B cell (primary cell): ENCODE data around the gene SLC2A9. TPM values are rescaled to one million over a fixed set of nuclear protein-coding genes. Genes with fewer than 3 reads are reported as not detected.

Source experiments
- ATAC-seq: fragments of 200-7000 bp; cut with Tn5 transposase; one replicate; pipeline ENCODE4 v1.10.0; 2021; ENCODE audit warnings: low read depth, mild to moderate bottlenecking, moderate number of reproducible peaks, moderate library complexity
- CTCF ChIA-PET: fragments of 350-600 bp; sonication (Branson Sonifier 250); formaldehyde crosslinking; loops from one replicate; lab custom pipeline; 2021; ENCODE audit warnings: antibody characterized with exemption, inconsistent platforms; lab: Charles Lee
- POLR2A ChIA-PET: fragments of 350-600 bp; sonication (Branson Sonifier 250); formaldehyde crosslinking; loops from one replicate; lab custom pipeline; 2021; ENCODE audit warnings: antibody characterized with exemption; lab: Charles Lee
- DNase-seq: peaks from one replicate; pipeline ENCODE4 v3.0.0; 2013
- H2AFZ ChIP-seq: 2 replicates; pipeline ENCODE4 v1.6.1; 2012; ENCODE audit warnings: mild to moderate bottlenecking, low read depth, low read length; ENCODE audit not compliant: insufficient read depth, poor library complexity, severe bottlenecking
- H3K27ac ChIP-seq, 2 donors: 1 replicate in 1 of 2; 2 replicates in 1 of 2; pipeline ENCODE4 v1.5.1; 2012 to 2013; ENCODE audit warnings: low read length in 2 of 2, mild to moderate bottlenecking in 2 of 2, moderate library complexity in 1 of 2
- H3K27me3 ChIP-seq, 4 experiments: fragments of 200-600 bp in 1 of 4; sonication (generic) in 1 of 4; replicated peaks in 1 of 4; 1 replicate in 2 of 4; 2 replicates in 2 of 4; pipeline versions ENCODE4 v1.6.1 to v1.7.0; 2013 to 2016; ENCODE audit warnings: low read length in 3 of 4, mild to moderate bottlenecking in 2 of 4, mixed read lengths in 1 of 4, moderate library complexity in 1 of 4; ENCODE audit not compliant: insufficient read depth in 4 of 4, control insufficient read depth in 3 of 4; ENCODE audit errors: control extremely low read depth in 1 of 4
- H3K36me3 ChIP-seq, 2 experiments: replicated peaks in 1 of 2; 1 replicate in 1 of 2; 2 replicates in 1 of 2; pipeline versions ENCODE4 v1.6.1 to v1.7.1; 2013; ENCODE audit warnings: low read length in 1 of 2; ENCODE audit not compliant: insufficient read depth in 2 of 2, control insufficient read depth in 1 of 2; ENCODE audit errors: control extremely low read depth in 1 of 2, extremely low read depth in 1 of 2
- H3K4me1 ChIP-seq, 2 donors: fragments of 200-600 bp in 1 of 2; sonication (generic) in 1 of 2; 1 replicate in 1 of 2; 2 replicates in 1 of 2; pipeline versions ENCODE4 v1.5.1 to v1.6.1; 2013 to 2017; ENCODE audit warnings: low read length in 2 of 2; ENCODE audit not compliant: control insufficient read depth in 2 of 2, insufficient read depth in 2 of 2
- H3K4me2 ChIP-seq: replicated peaks from 2 replicates; pipeline ENCODE3; 2012; ENCODE audit warnings: mild to moderate bottlenecking, low read depth, low read length; ENCODE audit not compliant: poor library complexity, severe bottlenecking
- H3K4me3 ChIP-seq, 5 experiments: fragments of 200-600 bp in 1 of 5; sonication (generic) in 1 of 5; 1 replicate in 3 of 5; 2 replicates in 2 of 5; pipeline versions ENCODE4 v1.5.1 to v1.7.0; 2011 to 2016; ENCODE audit warnings: low read length in 4 of 5, mild to moderate bottlenecking in 4 of 5, low read depth in 2 of 5, control low read depth in 1 of 5, moderate library complexity in 1 of 5; ENCODE audit not compliant: insufficient read depth in 1 of 5; ENCODE audit errors: control extremely low read depth in 1 of 5, extremely low read depth in 1 of 5
- H3K79me2 ChIP-seq: fragments of 200-600 bp; sonication (generic); one replicate; pipeline ENCODE4 v1.6.0; 2016; ENCODE audit warnings: low read length; ENCODE audit not compliant: control insufficient read depth, insufficient read depth
- H3K9ac ChIP-seq: fragments of 200-600 bp; sonication (generic); 2 replicates; pipeline ENCODE4 v1.6.1; 2017; ENCODE audit warnings: mild to moderate bottlenecking, low read length, moderate library complexity
- H3K9me3 ChIP-seq, 3 donors: one replicate each; pipeline versions ENCODE4 v1.6.1 to v1.7.1; 2013; ENCODE audit warnings: low read length in 2 of 3; ENCODE audit not compliant: control insufficient read depth in 2 of 3, insufficient read depth in 1 of 3; ENCODE audit errors: control extremely low read depth in 1 of 3
- H4K20me1 ChIP-seq: 2 replicates; pipeline ENCODE4 v1.6.0; 2012; ENCODE audit warnings: mild to moderate bottlenecking, low read length; ENCODE audit not compliant: insufficient read depth, control insufficient read depth, poor library complexity, severe bottlenecking
- H3K27ac Mint-ChIP-seq: one replicate; pipeline ENCODE4 v1.8.0; 2021; ENCODE audit warnings: mixed read lengths
- H3K27me3 Mint-ChIP-seq: one replicate; pipeline ENCODE4 v1.8.0; 2021; ENCODE audit warnings: mixed read lengths
- H3K4me1 Mint-ChIP-seq: one replicate; pipeline ENCODE4 v1.8.0; 2021; ENCODE audit warnings: mixed read lengths
- H3K4me3 Mint-ChIP-seq: one replicate; pipeline ENCODE4 v1.8.0; 2021; ENCODE audit warnings: mixed read lengths
- H3K9me3 Mint-ChIP-seq: one replicate; pipeline ENCODE4 v1.8.0; 2022; ENCODE audit warnings: mixed read lengths; ENCODE audit not compliant: insufficient read depth
- EZH2 ChIP-seq: IDR thresholded peaks from 2 replicates; pipeline ENCODE4 v1.6.1; 2012; ENCODE audit warnings: borderline replicate concordance, low read depth, mild to moderate bottlenecking, moderate library complexity, low read length; ENCODE audit not compliant: insufficient read depth, poor library complexity, severe bottlenecking
- WGBS: methylation state at CpG from one replicate; pipeline ENCODE4 v1.1.5; 2013; ENCODE audit warnings: missing lambda C conversion rate; ENCODE audit not compliant: insufficient coverage; 5-methylcytosine and 5-hydroxymethylcytosine counted together
- intact Hi-C: fragments of 100-400 bp; cut with micrococcal nuclease; formaldehyde crosslinking; loops from one replicate; pipeline ENCODE4 v1.10.0; 2022
- polyA plus RNA-seq: library from polyadenylated mRNA; depleted of rRNA; stranded (reverse); fragments of >200 nt; gene quantifications from 2 replicates; pipeline ENCODE4 v1.2.3, GENCODE V29; 2012
- total RNA-seq, 2 donors: library from RNA; stranded (reverse); fragments of 120-200 nt in 1 of 2; gene quantifications; 1 replicate in 1 of 2; 2 replicates in 1 of 2; pipeline versions ENCODE4 v1.2.3 to v1.2.4, GENCODE V29; 2013 to 2022
- TF ChIP-seq, protein P1 (sequence below): fragments of 200-600 bp; IDR thresholded peaks from one replicate; pipeline ENCODE4 v1.8.0; 2022; ENCODE audit warnings: antibody characterized with exemption, mild to moderate bottlenecking

SLC2A9 gene
- total and polyA plus RNA-seq, 2 donors (not counting 1 experiment from before 2014, with no cell fraction given) = 0.89 to 2.1 TPM

DNA sequence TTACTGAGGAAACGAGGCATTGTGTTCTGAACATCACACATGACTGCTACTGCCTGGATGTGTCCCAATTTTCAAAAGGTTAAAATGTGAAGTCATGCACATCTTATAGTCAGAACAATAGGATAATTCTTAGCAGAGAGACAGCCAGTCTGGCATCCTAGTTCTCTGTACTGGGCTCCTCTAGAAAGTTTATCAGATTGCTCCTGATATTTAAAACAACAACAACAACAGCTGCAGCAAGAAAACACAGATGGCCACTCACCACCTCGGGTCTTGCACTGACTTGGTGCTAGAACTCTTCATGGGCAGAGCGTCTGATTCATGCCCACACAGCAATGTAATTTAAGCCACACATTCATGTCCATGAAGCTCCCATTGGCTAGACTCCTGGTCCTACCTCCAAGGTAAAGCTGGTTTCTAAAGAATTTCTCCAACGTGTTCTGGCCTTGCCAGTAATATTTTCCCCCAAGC lies 33.3 kb upstream of the SLC2A9 start:
- no peak for DNase-seq
- peaks cover 0 to 5% (median 0%) of the 10 kb centered on the region in 3 donors for H3K9me3 ChIP-seq
- Mint-ChIP-seq H3K27me3 (peaks cover 3% of the 10 kb centered on the region), H3K4me3 (no peak overlapping the region), H3K27ac (no peak overlapping the region), H3K4me1 (no peaks in the 10 kb centered on the region), H3K9me3 (no peaks in the 10 kb centered on the region)
- H4K20me1 ChIP-seq = no peaks in the 10 kb centered on the region
- ChIA-PET POLR2A (interaction anchor here (0.6 kb wide), 1 partner anchor 62 kb away, joined by 3 read pairs; no protein-coding TSS in a partner anchor), CTCF (no interaction called here)
- H3K4me1 ChIP-seq = no peaks in the 10 kb centered on the region
- no peak overlapping the region for H3K4me3 ChIP-seq
- peaks cover 0 to 3% of the 10 kb centered on the region in 2 experiments for H3K36me3 ChIP-seq
- no peak for TF ChIP-seq EZH2
- TF ChIP-seq, protein P1, sequence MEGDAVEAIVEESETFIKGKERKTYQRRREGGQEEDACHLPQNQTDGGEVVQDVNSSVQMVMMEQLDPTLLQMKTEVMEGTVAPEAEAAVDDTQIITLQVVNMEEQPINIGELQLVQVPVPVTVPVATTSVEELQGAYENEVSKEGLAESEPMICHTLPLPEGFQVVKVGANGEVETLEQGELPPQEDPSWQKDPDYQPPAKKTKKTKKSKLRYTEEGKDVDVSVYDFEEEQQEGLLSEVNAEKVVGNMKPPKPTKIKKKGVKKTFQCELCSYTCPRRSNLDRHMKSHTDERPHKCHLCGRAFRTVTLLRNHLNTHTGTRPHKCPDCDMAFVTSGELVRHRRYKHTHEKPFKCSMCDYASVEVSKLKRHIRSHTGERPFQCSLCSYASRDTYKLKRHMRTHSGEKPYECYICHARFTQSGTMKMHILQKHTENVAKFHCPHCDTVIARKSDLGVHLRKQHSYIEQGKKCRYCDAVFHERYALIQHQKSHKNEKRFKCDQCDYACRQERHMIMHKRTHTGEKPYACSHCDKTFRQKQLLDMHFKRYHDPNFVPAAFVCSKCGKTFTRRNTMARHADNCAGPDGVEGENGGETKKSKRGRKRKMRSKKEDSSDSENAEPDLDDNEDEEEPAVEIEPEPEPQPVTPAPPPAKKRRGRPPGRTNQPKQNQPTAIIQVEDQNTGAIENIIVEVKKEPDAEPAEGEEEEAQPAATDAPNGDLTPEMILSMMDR = no peak
- 90% methylated on average over 2 of the region's 4 CpGs for WGBS
- H3K27ac ChIP-seq = no peak overlapping the region
- no peak overlapping the region for H2AFZ ChIP-seq
- no peak overlapping the region for H3K9ac ChIP-seq
- no peaks in the 10 kb centered on the region for H3K79me2 ChIP-seq
- no peak for ATAC-seq
- no peak overlapping the region for H3K4me2 ChIP-seq
- intact Hi-C loops = no loop called here
- H3K27me3 ChIP-seq = no peaks in the 10 kb centered on the region

DNA sequence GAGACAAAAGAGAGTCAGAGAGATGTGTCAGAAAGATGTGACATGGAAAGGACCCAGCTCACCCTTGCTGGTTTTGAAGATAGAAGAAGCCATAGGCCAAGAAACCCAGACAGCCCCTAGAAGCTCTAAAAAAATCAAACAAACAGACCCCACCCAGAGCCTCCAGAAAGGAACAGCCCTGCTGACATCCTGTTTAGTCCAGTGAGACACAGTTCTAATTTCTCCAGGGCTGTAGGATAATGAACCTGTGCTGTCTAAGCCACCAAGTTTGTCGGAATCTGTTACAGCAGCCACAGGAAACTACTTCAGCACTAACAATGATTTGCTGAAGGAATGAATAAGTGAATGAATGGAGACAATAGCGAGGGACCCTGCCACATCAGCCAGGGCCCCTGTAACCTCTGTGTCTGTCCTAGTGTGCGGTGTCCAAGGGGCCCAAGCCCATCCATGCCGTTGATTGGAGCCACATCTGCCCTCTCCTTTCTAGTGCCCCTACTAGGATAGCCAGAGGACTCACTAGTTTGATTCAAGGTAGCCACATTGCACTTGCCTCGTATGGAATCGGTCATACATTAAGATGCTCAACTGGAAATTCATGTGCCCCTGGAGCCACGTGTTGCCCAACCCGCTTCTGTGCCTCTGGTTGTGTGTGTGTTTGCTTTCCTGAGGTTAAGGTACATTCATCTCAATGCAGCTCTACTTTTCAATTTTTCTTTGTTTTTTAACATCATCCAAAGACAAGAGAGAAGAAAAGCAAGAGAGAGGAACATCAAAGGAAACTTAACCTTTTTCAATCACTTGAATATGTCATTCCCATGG lies 32.5 kb upstream of the SLC2A9 start:
- no peaks in the 10 kb centered on the region for H3K27me3 ChIP-seq
- WGBS = 97% methylated on average over 5 of the region's 8 CpGs
- H3K4me2 ChIP-seq = no peak overlapping the region
- H2AFZ ChIP-seq = no peak overlapping the region
- Mint-ChIP-seq H3K4me3 (no peak overlapping the region), H3K27ac (no peak overlapping the region), H3K9me3 (no peaks in the 10 kb centered on the region), H3K4me1 (no peaks in the 10 kb centered on the region), H3K27me3 (peaks cover 9% of the 10 kb centered on the region)
- H3K4me3 ChIP-seq = no peak overlapping the region
- H3K9ac ChIP-seq = no peak overlapping the region
- no peaks in the 10 kb centered on the region for H4K20me1 ChIP-seq
- peaks cover 0 to 3% of the 10 kb centered on the region in 2 experiments for H3K36me3 ChIP-seq
- ATAC-seq (no peak), DNase-seq (no peak)
- H3K9me3 ChIP-seq = peaks cover 0 to 4% (median 0%) of the 10 kb centered on the region in 3 donors
- no peak overlapping the region for H3K27ac ChIP-seq
- intact Hi-C loops = no loop called here
- ChIA-PET CTCF (no interaction called here), POLR2A (no interaction called here)
- TF ChIP-seq, protein P1 = no peak
- no peak for TF ChIP-seq EZH2
- H3K79me2 ChIP-seq = no peaks in the 10 kb centered on the region
- no peaks in the 10 kb centered on the region for H3K4me1 ChIP-seq
